GM19463 (cell line): Measurements from ENCODE around the gene DIS3L2.

Source experiments
- ATAC-seq: cut with Tn5 transposase; IDR thresholded peaks from one replicate; pipeline ENCODE4 v1.9.1; 2021; ENCODE audit warnings: mild to moderate bottlenecking, moderate library complexity; ENCODE audit not compliant: unreplicated experiment

Gene DIS3L2

DNA sequence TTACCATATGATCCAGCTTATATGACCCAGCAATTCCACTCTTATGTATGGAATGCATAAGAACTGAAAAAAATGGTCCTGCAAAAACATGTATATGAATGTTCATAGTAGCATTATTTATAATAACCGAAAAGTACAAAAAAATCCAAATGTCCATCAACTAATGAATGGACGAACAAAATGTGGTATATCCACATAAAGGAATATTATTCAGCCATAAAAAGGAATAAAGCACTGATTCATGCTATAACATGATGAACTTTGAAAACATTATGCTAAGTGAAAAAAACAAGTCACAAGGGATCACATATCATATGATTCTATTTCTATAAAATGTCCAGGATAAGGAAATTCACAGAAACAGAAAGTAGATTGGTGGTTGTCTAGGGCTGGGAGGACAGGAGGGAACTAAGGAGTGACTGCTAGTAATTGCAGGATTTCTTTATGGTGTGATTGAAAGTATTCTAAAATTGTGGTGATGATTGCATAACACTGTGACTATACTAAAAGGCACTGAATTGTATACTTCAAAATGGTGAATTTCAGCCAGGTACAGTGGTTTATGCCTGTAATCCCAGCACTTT lies 10.0 kb upstream of the DIS3L2 start:
- ATAC-seq = no peak

DNA sequence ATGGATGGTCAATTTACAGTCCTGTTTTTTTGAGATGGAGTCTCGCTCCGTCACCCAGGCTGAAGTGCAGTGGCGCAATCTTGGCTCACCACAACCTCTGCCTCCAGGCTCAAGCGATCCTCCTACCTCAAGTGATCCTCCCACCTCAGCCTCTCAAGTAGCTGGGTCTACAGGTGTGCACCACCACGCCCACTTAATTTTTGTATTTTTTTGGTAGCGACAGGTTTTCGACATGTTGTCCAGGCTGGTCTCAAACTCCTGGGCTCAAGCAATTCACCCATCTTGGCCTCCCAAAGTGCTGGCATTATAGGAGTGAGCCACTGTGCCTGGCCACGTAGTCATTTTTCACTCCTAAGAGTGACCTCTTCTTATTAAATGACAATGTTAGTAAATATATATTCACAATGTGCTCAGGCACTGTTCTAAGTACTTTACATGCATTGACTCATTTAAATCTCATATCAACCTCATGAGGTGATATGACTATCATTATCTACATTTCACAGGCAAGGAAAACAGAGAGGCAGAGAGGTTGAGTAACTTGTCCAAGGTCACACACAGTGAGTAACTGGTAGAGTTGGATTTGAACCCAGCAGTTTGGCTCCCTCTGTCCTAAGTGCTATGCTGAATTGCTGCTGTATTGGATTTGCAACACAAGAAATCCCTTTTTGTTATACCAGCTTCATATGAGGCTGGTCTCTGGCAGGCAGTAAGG lies 5.6 kb upstream of the DIS3L2 start:
- ATAC-seq = no peak

DNA sequence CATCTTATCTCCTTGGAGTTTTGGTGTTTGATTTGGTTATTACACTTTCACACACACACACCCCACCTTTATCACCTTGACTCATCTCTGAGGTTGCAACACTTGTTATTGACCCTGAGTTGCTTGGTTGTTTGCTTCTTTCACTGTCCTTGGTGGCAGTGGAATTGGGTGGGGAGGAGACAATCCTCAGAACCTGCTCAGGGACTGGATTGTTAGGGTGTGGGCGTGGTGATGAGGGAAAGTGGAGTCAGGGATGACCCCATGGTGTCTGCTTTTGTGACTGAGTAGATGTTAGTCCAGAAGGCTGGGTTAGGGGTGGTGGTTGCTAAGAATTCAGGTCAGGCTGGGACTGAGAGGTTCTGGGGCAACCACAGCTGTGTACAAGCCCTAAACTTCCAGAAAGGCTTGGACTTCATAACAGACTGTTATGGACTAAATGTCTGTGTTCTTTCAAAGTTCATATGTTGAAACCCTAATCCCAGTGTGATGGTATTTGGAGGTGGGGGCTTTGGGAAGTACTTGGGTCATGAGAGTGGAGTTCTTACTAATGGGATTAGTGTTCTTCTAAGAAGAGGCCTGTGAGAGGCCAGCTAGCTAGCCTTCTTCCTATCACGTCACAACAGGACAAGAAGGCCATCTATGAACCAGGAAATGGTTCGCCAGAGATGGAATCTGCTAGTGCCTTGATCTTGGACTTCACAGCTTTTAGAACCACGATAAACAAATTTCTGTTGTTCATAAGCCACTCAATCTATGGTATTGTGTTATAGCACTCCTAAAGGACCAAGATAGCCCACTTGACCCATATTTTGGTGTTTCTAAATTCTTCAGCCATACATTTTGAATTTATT lies 3.4 kb upstream of the DIS3L2 start:
- ATAC-seq = no peak

DNA sequence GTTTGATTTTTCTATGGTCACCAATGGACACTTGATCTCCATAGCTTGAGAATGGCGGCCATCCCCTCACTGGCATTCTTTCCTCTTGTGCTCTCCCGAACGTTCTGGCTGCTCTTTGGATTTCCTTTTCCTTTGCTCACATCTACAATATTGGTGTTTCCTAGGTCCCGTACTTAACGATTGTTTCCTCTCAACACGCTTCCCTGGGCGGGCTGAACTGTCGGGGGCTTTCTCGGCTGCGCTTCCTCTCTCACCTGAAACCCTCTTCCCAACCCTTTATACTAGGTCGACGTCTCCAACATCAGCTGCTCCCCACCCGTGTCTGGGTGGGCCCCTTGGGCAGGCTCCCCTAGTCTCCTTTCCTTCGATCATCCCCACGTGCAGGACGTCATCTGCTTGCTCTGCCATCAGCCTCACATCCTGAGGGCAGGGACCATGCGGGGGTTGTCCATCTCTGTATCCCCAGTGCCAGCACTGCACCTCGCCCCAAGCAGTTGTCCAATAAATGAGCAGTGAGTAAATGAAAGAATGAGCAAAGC lies 634 bp upstream of the DIS3L2 start:
- no peak for ATAC-seq

DNA sequence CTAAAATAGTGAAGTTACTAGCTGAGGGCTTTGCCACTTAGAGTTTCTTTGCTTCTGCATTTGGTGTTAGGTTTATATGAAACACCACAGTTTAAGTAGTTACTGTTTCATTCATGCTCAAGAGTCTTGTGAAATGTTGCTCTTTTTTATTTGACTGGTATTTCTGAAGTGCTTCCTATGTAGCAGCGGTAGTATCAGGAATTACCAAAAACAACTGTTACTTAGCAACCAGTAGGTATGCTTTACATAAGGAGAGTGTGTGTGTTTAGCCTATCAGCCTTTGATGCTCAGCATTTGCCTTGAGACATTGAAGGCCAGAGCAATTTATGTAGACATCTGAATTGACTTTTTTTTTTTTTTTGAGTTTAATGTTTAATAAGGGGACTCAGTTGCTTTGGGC lies 3.6 kb downstream of the DIS3L2 start:
- no peak for ATAC-seq

DNA sequence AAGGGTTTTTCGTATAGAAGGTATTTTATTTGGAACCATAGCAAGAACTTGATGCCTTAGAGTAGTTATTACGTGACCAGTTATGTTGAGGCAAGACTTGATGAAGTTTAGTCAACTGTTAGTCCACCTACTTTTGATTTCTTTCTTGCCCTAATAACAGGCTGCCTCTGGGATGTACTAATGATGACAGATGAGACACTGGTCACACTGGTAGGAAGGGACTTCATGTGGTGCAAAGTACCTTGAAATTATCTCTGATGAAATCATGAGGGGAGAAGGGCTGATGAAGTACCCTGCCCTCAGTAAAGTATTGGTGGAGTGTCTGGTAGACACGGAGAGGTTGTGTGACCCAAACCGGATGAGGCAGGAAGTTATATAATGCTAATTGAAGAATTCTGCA lies 5.4 kb downstream of the DIS3L2 start:
- no peak for ATAC-seq

DNA sequence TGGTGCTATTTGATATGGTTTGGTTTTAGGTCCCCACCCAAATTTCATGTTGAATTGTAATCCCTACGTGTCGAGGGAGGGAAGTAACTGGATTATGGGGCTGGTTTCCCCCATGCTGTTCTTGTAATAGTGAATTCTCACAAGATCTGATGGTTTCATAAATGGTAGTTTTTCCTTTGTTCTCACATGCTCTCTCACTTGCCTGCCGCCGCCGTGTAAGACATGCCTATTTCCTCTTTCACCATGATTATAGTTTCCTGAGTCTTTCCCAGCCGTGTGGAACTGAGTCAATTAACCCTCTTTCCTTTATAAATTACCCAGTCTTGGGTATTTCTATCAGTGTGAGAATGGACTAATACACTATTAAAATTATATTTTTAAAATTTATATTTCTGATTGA lies 7.3 kb downstream of the DIS3L2 start:
- ATAC-seq = no peak

DNA sequence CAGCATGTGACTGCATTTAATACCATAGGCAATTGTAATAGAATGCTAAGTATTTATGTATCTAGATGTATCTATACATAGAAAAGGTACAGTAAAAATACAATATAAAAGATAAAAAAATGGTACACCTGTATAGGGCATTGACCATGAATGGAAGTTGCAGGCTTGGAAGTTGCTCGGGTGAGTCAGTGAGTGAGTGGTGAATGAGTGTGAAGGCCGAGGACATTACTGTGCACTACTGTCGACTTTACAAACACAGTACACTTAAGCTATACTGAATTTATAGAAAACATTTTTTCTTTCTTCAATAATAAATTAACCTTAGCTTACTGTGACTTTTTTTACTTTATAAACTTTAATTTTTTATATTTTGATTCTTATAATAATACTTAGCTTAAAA lies 8.9 kb downstream of the DIS3L2 start:
- ATAC-seq = no peak

DNA sequence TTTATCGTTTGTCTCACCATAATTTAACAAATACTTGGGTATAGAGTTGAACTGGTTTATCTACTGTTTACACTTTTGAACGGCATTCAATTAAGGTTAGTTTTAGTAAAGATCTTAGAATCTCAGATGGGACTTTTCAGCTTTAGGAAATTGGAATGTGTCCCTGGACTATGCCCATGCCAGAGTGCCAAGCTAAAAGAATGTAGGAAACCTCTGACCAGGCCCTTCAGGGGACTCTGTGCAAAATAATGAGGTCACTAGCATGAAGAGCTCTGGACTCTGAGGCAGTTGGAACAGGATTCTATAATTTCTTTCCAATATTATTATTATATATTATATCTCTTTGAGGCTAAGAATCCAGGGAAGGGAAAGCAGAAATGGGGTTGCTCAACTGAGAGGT lies 13.5 kb downstream of the DIS3L2 start:
- no peak for ATAC-seq

DNA sequence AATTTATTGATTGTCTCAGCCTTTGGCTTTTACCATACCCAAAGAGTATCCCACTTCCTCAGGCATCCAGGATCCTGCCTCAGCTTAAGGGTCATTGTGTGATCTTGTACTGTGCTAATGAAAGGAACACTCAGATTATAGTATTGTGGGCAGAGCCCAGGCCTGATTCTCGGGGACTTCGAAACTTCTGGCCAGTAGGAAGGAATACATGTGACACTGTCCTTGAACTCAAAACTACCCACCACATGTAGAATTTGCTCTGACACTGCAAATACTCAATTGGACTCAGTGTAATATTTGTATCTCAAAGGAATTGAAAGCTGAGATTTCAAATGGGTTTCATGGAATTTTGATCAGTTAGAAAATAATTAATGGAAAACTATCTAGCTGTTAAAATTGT lies 15.9 kb downstream of the DIS3L2 start:
- ATAC-seq = no peak

DNA sequence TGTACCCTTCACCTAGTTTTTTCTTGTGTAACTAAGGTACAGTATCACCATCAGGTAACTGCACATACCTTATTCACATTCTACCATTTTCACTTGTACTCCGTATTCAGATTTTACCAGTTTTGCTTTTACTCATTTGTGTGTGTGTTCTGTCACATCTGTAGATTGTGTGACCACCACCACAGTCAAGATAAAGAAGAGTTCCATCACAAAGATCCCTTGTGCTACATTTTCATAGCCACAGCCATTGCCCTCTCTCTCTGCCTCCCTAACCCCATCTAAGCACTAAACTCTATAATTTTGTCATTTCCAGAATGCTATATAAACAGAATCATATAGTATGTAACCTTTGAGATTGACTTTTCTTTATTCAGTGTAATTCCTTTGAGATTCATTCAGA lies 23.5 kb downstream of the DIS3L2 start:
- ATAC-seq = no peak

DNA sequence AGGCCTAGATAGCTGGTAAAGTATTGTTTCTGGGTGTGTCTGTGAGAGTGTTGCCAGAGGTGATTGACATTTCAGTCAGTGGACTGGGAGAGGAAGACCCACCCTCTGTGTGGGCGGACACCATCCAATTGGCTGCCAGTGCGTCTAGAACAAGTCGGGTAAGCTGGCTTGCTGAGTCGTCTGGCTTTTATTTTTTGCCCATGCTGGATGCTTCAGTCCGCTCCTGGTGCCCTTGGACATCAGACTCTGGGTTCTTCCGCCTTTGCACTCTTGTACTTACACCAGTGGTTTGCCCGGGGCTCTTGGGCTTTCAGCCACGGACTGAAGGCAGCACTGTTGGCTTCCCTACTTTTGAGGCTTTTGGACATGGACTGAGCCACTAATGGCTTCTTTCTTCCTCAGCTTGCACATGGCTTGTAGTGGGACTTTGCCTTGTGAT lies 24.3 kb downstream of the DIS3L2 start:
- ATAC-seq = no peak

DNA sequence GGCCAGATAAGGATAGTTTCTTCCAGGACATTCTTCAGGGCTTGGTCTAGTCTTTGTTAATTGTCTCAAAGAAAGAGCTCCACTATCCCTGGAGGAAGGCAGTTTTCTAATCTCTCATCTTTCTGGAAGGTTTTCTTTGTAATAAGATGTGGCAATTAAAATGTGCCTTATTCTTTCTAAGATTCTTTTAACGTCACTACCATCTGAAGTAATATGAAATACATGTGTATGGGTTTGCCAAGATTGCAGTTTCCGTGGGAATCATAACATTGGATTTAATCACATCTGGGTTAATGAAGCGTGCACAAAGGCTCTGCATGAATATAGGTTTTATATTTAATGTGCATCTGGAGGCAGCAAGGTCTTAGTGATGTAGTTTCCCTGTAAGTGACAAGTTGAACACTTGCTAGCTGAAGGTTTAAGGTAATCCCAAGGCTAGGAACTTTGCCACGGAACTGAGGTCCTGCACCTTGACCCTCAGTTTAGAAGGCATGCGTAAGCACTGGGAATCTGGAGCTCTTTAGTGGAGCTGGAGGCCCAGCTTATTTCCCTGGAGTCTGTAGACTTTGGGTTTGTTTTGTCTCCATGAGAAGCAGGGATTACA lies 25.7 kb downstream of the DIS3L2 start:
- ATAC-seq = no peak

DNA sequence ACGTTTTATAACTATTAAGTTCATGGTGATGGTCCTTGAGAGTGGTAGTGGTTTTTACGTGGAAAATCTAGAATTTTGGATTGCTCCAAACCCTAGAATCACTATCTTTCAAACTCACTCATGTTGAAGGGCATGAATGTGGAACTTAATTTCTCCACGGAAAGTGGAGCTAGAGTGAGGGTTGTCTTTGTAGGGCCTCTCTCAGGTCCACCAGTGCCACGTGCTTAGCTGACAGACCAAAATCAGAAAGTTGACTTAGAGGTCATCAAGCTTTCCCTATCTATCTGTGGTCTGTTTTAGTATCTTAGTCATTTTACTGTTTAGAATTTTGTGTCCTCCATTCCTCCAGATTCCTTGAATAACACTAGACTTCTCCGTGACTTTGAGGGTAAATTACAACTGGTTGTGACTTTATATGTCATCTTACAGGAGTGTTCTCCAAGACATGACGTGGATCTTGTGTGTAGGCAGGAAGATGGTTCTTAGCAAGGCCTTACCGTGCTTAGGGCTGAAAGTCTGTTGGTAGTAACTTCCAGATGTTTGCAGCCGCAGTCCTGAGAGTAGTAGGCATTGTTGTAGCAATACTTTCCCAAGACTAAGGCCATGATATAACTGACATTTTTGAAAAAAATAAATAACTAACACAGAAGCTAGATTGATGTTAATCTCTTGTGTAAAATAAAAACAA lies 26.8 kb downstream of the DIS3L2 start:
- ATAC-seq = no peak

DNA sequence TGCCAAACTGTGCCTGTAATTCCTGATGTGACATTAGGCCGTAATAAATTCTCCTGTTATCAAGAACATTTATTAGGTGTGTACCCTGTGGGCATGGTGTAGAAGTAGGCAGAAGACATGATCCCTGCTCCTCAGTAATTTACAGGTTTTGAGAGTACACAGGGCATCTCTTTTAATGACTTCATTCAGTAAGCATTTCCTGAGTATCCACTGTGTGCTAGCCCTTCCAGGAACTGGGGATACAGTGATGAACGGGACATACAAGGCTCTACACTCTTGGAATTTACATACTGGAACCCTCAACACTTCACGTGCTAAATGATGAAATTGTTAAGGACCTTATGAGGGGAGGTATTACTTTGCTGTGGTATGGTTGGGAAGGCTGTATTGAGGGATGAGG lies 30.2 kb downstream of the DIS3L2 start:
- no peak for ATAC-seq

DNA sequence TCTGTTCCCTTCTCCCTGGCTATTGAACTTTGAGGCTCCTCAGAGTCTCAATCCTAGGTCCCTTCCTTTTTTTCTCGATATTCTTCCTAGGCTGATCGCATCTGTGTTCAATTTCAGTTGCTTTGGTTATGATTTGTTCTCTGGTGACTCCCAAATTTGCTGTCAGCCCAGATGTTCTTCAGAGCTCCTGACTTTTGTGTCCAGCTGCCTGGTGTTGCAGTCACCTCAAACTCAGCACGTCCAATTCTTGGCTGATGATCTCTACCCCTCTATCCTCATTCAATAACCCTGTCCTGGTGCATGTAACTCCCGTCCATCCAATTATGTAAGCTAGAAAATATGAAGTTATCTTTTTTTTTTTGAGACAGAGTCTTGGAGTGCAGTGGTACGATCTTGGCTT lies 31.4 kb downstream of the DIS3L2 start:
- ATAC-seq = no peak

DNA sequence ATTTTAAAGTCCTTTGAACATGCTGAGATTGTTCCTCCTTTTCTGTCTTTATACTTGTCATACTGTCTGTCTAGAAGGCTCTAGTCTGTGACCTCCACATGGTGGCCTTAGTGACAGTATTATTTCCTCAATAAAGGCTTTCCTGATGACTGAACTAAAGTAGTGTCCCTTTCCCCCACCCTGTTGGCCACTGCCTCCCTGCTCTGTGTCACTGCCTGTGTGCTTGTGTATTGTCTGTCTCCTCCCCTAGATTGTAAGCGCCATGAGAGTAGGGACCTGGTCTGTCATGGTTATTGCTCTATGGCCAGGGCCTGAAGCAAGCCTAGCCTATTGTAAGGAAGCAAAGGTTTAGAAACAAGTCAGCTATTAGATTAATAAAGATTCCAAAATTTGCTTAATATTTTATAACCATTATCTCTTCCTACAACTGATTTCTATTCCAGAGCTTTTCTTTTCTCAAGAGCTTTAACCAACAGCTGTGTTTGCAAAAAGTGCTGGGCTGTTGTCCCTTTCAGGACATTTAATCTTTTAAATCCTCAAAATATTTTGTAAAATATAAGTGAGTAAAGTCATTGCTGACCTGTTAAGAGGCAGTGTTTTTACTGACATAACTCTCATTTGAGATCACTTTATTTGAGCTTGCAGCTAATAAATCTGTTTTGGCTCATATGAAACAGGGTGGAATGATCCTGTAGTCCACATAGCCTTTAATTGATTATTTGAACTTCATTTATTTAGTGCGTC lies 35.5 kb downstream of the DIS3L2 start:
- no peak for ATAC-seq

DNA sequence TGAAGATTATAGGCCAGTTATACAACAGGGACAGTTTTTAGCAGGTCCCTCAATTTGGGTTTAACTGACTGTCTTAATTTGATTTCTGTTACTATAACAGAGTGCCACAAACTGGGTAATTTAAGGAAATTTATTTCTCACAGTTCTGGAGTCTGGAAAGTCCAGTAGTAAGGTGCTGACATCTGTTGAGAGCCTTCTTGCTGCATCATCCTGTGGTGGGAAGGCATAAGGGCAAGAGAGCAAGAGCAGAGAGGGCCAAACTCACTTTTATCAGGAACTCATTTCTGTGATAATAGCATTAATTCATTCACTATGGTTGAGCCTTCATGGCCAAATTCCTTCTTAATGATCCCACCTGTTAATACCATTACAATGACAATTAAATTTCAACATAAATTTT lies 36.5 kb downstream of the DIS3L2 start:
- no peak for ATAC-seq

DNA sequence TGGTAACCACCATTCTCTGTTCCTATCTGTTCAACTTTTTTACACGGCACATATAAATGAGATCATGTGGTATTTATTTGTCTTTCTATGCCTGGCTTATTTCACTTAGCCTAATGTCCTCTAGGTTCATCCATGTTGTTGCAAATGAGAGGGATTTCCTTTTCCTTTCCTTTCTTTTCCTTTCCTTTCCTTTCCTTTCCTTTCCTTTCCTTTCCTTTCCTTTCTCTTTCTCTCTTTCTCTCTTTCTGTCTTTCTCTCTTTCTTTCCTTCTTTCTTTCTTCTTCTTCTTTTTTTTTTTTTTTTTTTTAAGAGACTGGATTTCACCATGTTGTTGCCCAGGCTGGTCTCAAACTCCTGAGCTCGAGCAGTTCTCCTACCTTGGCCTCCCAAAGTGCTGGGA lies 38.9 kb downstream of the DIS3L2 start:
- ATAC-seq = no peak

DNA sequence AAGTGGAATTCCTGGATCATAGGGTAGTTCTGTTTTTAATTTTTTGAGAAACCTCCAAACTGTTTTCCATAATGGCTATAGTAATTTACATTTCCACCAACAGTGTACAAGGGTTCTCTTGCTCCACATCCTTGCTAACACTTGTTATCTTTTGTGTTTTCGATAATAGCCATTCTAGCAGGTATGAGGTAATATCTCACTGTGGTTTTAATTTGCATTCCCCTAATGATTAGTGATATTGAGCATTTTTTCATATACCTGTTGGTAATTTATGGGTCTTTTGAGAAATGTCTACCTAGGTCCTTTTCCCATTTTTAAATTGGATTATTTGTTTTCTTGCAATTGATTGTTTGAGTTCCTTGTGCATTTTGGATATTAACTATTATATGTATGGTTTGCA lies 39.6 kb downstream of the DIS3L2 start:
- no peak for ATAC-seq
